GM18502 (cell line): ENCODE results near the gene AAGAB.

Experiments
- ATAC-seq: cut with Tn5 transposase; IDR thresholded peaks from one replicate; pipeline ENCODE4 v1.9.1; 2021; ENCODE audit warnings: mild to moderate bottlenecking; ENCODE audit not compliant: unreplicated experiment, poor library complexity

The AAGAB gene

GRCh38 chr15:67174864-67175573, 79.4 kb downstream of the AAGAB start:
- ATAC-seq, result no peak

- no peak for ATAC-seq
Observed at GRCh38 chr15:67174446-67174845, 80.0 kb downstream of the AAGAB start.

GRCh38 chr15:67173786-67174185, 80.7 kb downstream of the AAGAB start:
- no peak for ATAC-seq

GRCh38 chr15:67173005-67173404, 81.5 kb downstream of the AAGAB start:
- ATAC-seq, result no peak

GRCh38 chr15:67172172-67172571, 82.3 kb downstream of the AAGAB start:
- no peak for ATAC-seq

GRCh38 chr15:67171471-67171870, 83.0 kb downstream of the AAGAB start:
- ATAC-seq, result no peak

- no peak for ATAC-seq
Observed at GRCh38 chr15:67170143-67170925, 84.1 kb downstream of the AAGAB start.

GRCh38 chr15:67168694-67169093, 85.8 kb downstream of the AAGAB start:
- ATAC-seq, result no peak

GRCh38 chr15:67167091-67167490, 87.4 kb downstream of the AAGAB start:
- no peak for ATAC-seq

- ATAC-seq, result no peak
Observed at GRCh38 chr15:67166280-67167009, 88.0 kb downstream of the AAGAB start.

- no peak for ATAC-seq
Observed at GRCh38 chr15:67165254-67166253, 88.9 kb downstream of the AAGAB start.

- no peak for ATAC-seq
Observed at GRCh38 chr15:67164811-67165253, 89.6 kb downstream of the AAGAB start.

GRCh38 chr15:67164401-67164791, 90.1 kb downstream of the AAGAB start:
- ATAC-seq, result no peak

GRCh38 chr15:67163180-67163579, 91.3 kb downstream of the AAGAB start:
- ATAC-seq, result no peak

- no peak for ATAC-seq
Observed at GRCh38 chr15:67161881-67162280, 92.6 kb downstream of the AAGAB start.

GRCh38 chr15:67161412-67161811, 93.0 kb downstream of the AAGAB start:
- no peak for ATAC-seq

- no peak for ATAC-seq
Observed at GRCh38 chr15:67158367-67158766, 96.1 kb downstream of the AAGAB start.

GRCh38 chr15:67157521-67158252, 96.8 kb downstream of the AAGAB start:
- ATAC-seq, result no peak

GRCh38 chr15:67156834-67157233, 97.6 kb downstream of the AAGAB start:
- no peak for ATAC-seq
